B cell (primary cell): ENCODE results near the gene MARCHF10. TPM values are rescaled to one million over a fixed set of nuclear protein-coding genes. Genes with fewer than 3 reads are reported as not detected.

ENCODE experiments used
- ATAC-seq: fragments of 200-7000 bp; cut with Tn5 transposase; one replicate; pipeline ENCODE4 v1.10.0; 2021; ENCODE audit warnings: low read depth, mild to moderate bottlenecking, moderate number of reproducible peaks, moderate library complexity
- CTCF ChIA-PET: fragments of 350-600 bp; sonication (Branson Sonifier 250); formaldehyde crosslinking; loops from one replicate; lab custom pipeline; 2021; ENCODE audit warnings: antibody characterized with exemption, inconsistent platforms; lab: Charles Lee
- POLR2A ChIA-PET: fragments of 350-600 bp; sonication (Branson Sonifier 250); formaldehyde crosslinking; loops from one replicate; lab custom pipeline; 2021; ENCODE audit warnings: antibody characterized with exemption; lab: Charles Lee
- DNase-seq: peaks from one replicate; pipeline ENCODE4 v3.0.0; 2013
- H2AFZ ChIP-seq: 2 replicates; pipeline ENCODE4 v1.6.1; 2012; ENCODE audit warnings: mild to moderate bottlenecking, low read depth, low read length; ENCODE audit not compliant: insufficient read depth, poor library complexity, severe bottlenecking
- H3K27ac ChIP-seq, 2 donors: 1 replicate in 1 of 2; 2 replicates in 1 of 2; pipeline ENCODE4 v1.5.1; 2012 to 2013; ENCODE audit warnings: low read length in 2 of 2, mild to moderate bottlenecking in 2 of 2, moderate library complexity in 1 of 2
- H3K27me3 ChIP-seq, 4 experiments: fragments of 200-600 bp in 1 of 4; sonication (generic) in 1 of 4; replicated peaks in 1 of 4; 1 replicate in 2 of 4; 2 replicates in 2 of 4; pipeline versions ENCODE4 v1.6.1 to v1.7.0; 2013 to 2016; ENCODE audit warnings: low read length in 3 of 4, mild to moderate bottlenecking in 2 of 4, mixed read lengths in 1 of 4, moderate library complexity in 1 of 4; ENCODE audit not compliant: insufficient read depth in 4 of 4, control insufficient read depth in 3 of 4; ENCODE audit errors: control extremely low read depth in 1 of 4
- H3K36me3 ChIP-seq, 2 experiments: replicated peaks in 1 of 2; 1 replicate in 1 of 2; 2 replicates in 1 of 2; pipeline versions ENCODE4 v1.6.1 to v1.7.1; 2013; ENCODE audit warnings: low read length in 1 of 2; ENCODE audit not compliant: insufficient read depth in 2 of 2, control insufficient read depth in 1 of 2; ENCODE audit errors: control extremely low read depth in 1 of 2, extremely low read depth in 1 of 2
- H3K4me1 ChIP-seq, 2 donors: fragments of 200-600 bp in 1 of 2; sonication (generic) in 1 of 2; 1 replicate in 1 of 2; 2 replicates in 1 of 2; pipeline versions ENCODE4 v1.5.1 to v1.6.1; 2013 to 2017; ENCODE audit warnings: low read length in 2 of 2; ENCODE audit not compliant: control insufficient read depth in 2 of 2, insufficient read depth in 2 of 2
- H3K4me2 ChIP-seq: replicated peaks from 2 replicates; pipeline ENCODE3; 2012; ENCODE audit warnings: mild to moderate bottlenecking, low read depth, low read length; ENCODE audit not compliant: poor library complexity, severe bottlenecking
- H3K4me3 ChIP-seq, 5 experiments: fragments of 200-600 bp in 1 of 5; sonication (generic) in 1 of 5; 1 replicate in 3 of 5; 2 replicates in 2 of 5; pipeline versions ENCODE4 v1.5.1 to v1.7.0; 2011 to 2016; ENCODE audit warnings: low read length in 4 of 5, mild to moderate bottlenecking in 4 of 5, low read depth in 2 of 5, control low read depth in 1 of 5, moderate library complexity in 1 of 5; ENCODE audit not compliant: insufficient read depth in 1 of 5; ENCODE audit errors: control extremely low read depth in 1 of 5, extremely low read depth in 1 of 5
- H3K79me2 ChIP-seq: fragments of 200-600 bp; sonication (generic); one replicate; pipeline ENCODE4 v1.6.0; 2016; ENCODE audit warnings: low read length; ENCODE audit not compliant: control insufficient read depth, insufficient read depth
- H3K9ac ChIP-seq: fragments of 200-600 bp; sonication (generic); 2 replicates; pipeline ENCODE4 v1.6.1; 2017; ENCODE audit warnings: mild to moderate bottlenecking, low read length, moderate library complexity
- H3K9me3 ChIP-seq, 3 donors: one replicate each; pipeline versions ENCODE4 v1.6.1 to v1.7.1; 2013; ENCODE audit warnings: low read length in 2 of 3; ENCODE audit not compliant: control insufficient read depth in 2 of 3, insufficient read depth in 1 of 3; ENCODE audit errors: control extremely low read depth in 1 of 3
- H4K20me1 ChIP-seq: 2 replicates; pipeline ENCODE4 v1.6.0; 2012; ENCODE audit warnings: mild to moderate bottlenecking, low read length; ENCODE audit not compliant: insufficient read depth, control insufficient read depth, poor library complexity, severe bottlenecking
- H3K27ac Mint-ChIP-seq: one replicate; pipeline ENCODE4 v1.8.0; 2021; ENCODE audit warnings: mixed read lengths
- H3K27me3 Mint-ChIP-seq: one replicate; pipeline ENCODE4 v1.8.0; 2021; ENCODE audit warnings: mixed read lengths
- H3K4me1 Mint-ChIP-seq: one replicate; pipeline ENCODE4 v1.8.0; 2021; ENCODE audit warnings: mixed read lengths
- H3K4me3 Mint-ChIP-seq: one replicate; pipeline ENCODE4 v1.8.0; 2021; ENCODE audit warnings: mixed read lengths
- H3K9me3 Mint-ChIP-seq: one replicate; pipeline ENCODE4 v1.8.0; 2022; ENCODE audit warnings: mixed read lengths; ENCODE audit not compliant: insufficient read depth
- CTCF ChIP-seq: fragments of 200-600 bp; IDR thresholded peaks from one replicate; pipeline ENCODE4 v1.8.0; 2022; ENCODE audit warnings: antibody characterized with exemption, mild to moderate bottlenecking
- EZH2 ChIP-seq: IDR thresholded peaks from 2 replicates; pipeline ENCODE4 v1.6.1; 2012; ENCODE audit warnings: borderline replicate concordance, low read depth, mild to moderate bottlenecking, moderate library complexity, low read length; ENCODE audit not compliant: insufficient read depth, poor library complexity, severe bottlenecking
- WGBS: methylation state at CpG from one replicate; pipeline ENCODE4 v1.1.5; 2013; ENCODE audit warnings: missing lambda C conversion rate; ENCODE audit not compliant: insufficient coverage; 5-methylcytosine and 5-hydroxymethylcytosine counted together
- intact Hi-C: fragments of 100-400 bp; cut with micrococcal nuclease; formaldehyde crosslinking; loops from one replicate; pipeline ENCODE4 v1.10.0; 2022
- polyA plus RNA-seq: library from polyadenylated mRNA; depleted of rRNA; stranded (reverse); fragments of >200 nt; gene quantifications from 2 replicates; pipeline ENCODE4 v1.2.3, GENCODE V29; 2012
- total RNA-seq, 2 donors: library from RNA; stranded (reverse); fragments of 120-200 nt in 1 of 2; gene quantifications; 1 replicate in 1 of 2; 2 replicates in 1 of 2; pipeline versions ENCODE4 v1.2.3 to v1.2.4, GENCODE V29; 2013 to 2022

MARCHF10 gene
- total and polyA plus RNA-seq, 2 donors (not counting 1 experiment from before 2014, with no cell fraction given) = 0.24 TPM; not detected in 1

GRCh38 chr17:62705778-62706597 lies 102.1 kb downstream of the MARCHF10 start:
- CTCF ChIA-PET = interaction anchor here (1.3 to 3.1 kb wide), 2 partner anchors 700 kb away, joined by 4 to 18 read pairs; no protein-coding TSS in a partner anchor

More at GRCh38 chr17:62705778-62706597, 102.1 kb downstream of the MARCHF10 start:
- no peaks in the 10 kb centered on the region for H3K36me3 ChIP-seq
- no peaks in the 10 kb centered on the region for H3K9me3 Mint-ChIP-seq
- 90% methylated on average over 11 of the region's 14 CpGs for WGBS
- H3K9me3 ChIP-seq = no peaks in the 10 kb centered on the region
- peaks cover 6 to 11% of the 10 kb centered on the region in 2 donors for H3K4me1 ChIP-seq
- H3K4me2 ChIP-seq = no peak overlapping the region
- H3K9ac ChIP-seq = no peak overlapping the region
- no peak for ATAC-seq
- H3K27ac ChIP-seq = no peak overlapping the region
- no peaks in the 10 kb centered on the region for H4K20me1 ChIP-seq
- H3K4me3 ChIP-seq = no peak overlapping the region
- POLR2A ChIA-PET = no interaction called here
- no peak overlapping the region for H3K4me3 Mint-ChIP-seq
- H3K27me3 ChIP-seq = peaks cover 0 to 4% (median 2%) of the 10 kb centered on the region in 4 experiments
- H3K4me1 Mint-ChIP-seq = peaks cover 12% of the 10 kb centered on the region
- H3K27me3 Mint-ChIP-seq = peaks cover 25% of the 10 kb centered on the region
- H2AFZ ChIP-seq = no peak overlapping the region
- no peak for DNase-seq
- H3K27ac Mint-ChIP-seq = no peak overlapping the region
- no peaks in the 10 kb centered on the region for H3K79me2 ChIP-seq
- intact Hi-C loops = no loop called here
- no peak for TF ChIP-seq EZH2
- no peak for TF ChIP-seq CTCF
